ENCODE measurements around the gene TMEM201. TPM values are rescaled to one million over a fixed set of nuclear protein-coding genes. Genes with fewer than 3 reads are reported as not detected.

Gene TMEM201
- total RNA-seq (21.0 and 24.8 TPM in 2 replicates), polyA plus RNA-seq (8.3 and 10.0 TPM in 2 replicates), polyA minus RNA-seq (5.6 and 6.9 TPM in 2 replicates), Bru-seq, nascent RNA (percentile 52 among the genes with signal in this experiment), BruChase-seq, experiment 1, labeled RNA remaining after a 6-hour chase (percentile 56 among the genes with signal in this experiment), BruChase-seq, experiment 2, labeled RNA remaining after a 2-hour chase (percentile 57 among the genes with signal in this experiment)
- polyA plus RNA-seq (2011; cell fraction: cytosol; rRNA removed): 5.6 and 6.2 TPM in 2 replicates
- 12.9 and 13.4 TPM in 2 replicates for polyA plus RNA-seq (2011; cell fraction: nucleus; rRNA removed)
- polyA plus RNA-seq (2012): 8.1 and 9.2 TPM in 2 replicates
- polyA minus RNA-seq (2011; cell fraction: cytosol; rRNA and poly(A)+ RNA removed): 15.3 TPM
- 6.8 and 9.0 TPM in 2 replicates for polyA minus RNA-seq (2011; cell fraction: nucleus; rRNA and poly(A)+ RNA removed)
- long read RNA-seq, transcript TMEM201-201 (6 exons, 3,851 nt): minor isoform, 5 of 33 reads
- long read RNA-seq, transcript TMEM201-202 (11 exons, 3,776 nt): major isoform, 7 of 33 reads
- long read RNA-seq, partial matches to known transcripts: 9 of 33 reads
- long read RNA-seq, other reads (novel, unspliced or antisense): 12 of 33 reads

GRCh38 chr1:9588551-9589143, at the start of gene TMEM201:
Gene TMEM201 (plus strand): TSS chr1:9588911. CDS start chr1:9588931, 20 bp downstream.
- Histone ChIP-seq H3K79me2 (ENCODE audit: control insufficient read depth, insufficient read depth, low read length) (peaks cover 45% of the 10 kb centered on the region), H3K4me2 (ENCODE audit: insufficient read depth, low read length) (peak within 1 kb of the TSS; percentile 79), H3K9ac (replicated peaks; ENCODE audit: extremely low read depth, insufficient read depth, low read length) (peak within 1 kb of the TSS; percentile 70), H3K4me1 (ENCODE audit: control insufficient read depth, extremely low read depth, insufficient read depth, low read length) (peaks cover 20% of the 10 kb centered on the region), H3K27ac (ENCODE audit: insufficient read depth, low read depth, low read length) (peak within 1 kb of the TSS; percentile 3), H3K27me3 (ENCODE audit: control insufficient read depth in 2 of 2, insufficient read depth in 2 of 2, low read length in 2 of 2) (no peaks in the 10 kb centered on the region), H3K4me3 (replicated peaks in 1 of 3; ENCODE audit: insufficient read depth in 1 of 3, low read depth in 1 of 3, low read length in 3 of 3) (peak within 1 kb of the TSS; percentile 54 to 75 (median 71)), H3K9me1 (replicated peaks; ENCODE audit: control insufficient read depth, extremely low read depth, insufficient read depth, low read length) (no peaks in the 10 kb centered on the region), H3K9me3 (replicated peaks; ENCODE audit: control insufficient read depth, insufficient read depth, low read length) (no peaks in the 10 kb centered on the region), H4K20me1 (replicated peaks; ENCODE audit: control insufficient read depth, extremely low read depth, insufficient read depth, low read length) (no peaks in the 10 kb centered on the region), H3K36me3 (ENCODE audit: control insufficient read depth in 2 of 2, extremely low read depth in 1 of 2, insufficient read depth in 2 of 2, low read length in 2 of 2) (no peaks in the 10 kb centered on the region), H2AFZ (ENCODE audit: low read depth, low read length) (peak within 1 kb of the TSS; percentile 73)
- intact Hi-C loops (cut with micrococcal nuclease) (loop anchor here (1.0 kb wide), 4 partner anchors 27 to 354 kb away; partner anchors contain the start of genes CTNNBIP1, H6PD and SLC25A33), dilution Hi-C loops (cut with MboI; ENCODE audit: extremely low pct_ligation_motif_present, low sequenced_read_pairs) (no loop called here)
- BruUV-seq (replicated peaks): no TSS peak
- peak; percentile 88 for FAIRE-seq
- peak; percentile 92 for DNase-seq (ENCODE audit: low read depth, low spot score)
- ChIA-PET POLR2A (interaction anchor here (0.5 kb wide), 1 partner anchor 120 kb away, joined by 4 read pairs; no protein-coding TSS in a partner anchor), CTCF (interaction anchor here (0.5 to 4.0 kb wide), 10 partner anchors 9 to 355 kb away, joined by 3 to 19 read pairs (median 3); no protein-coding TSS in a partner anchor)
- TF ChIP-seq GATA2 (IDR thresholded peaks at IDR 0.05; ENCODE audit: insufficient read depth, insufficient read length, low read depth, low read length) (no peak), POLR2AphosphoS5 (IDR thresholded peaks at IDR 0.05; ENCODE audit: insufficient read depth, low read depth, low read length) (peak; percentile 68), POLR2A (IDR thresholded peaks at IDR 0.05; ENCODE audit: low read depth, low read length) (no peak), EZH2 (IDR thresholded peaks at IDR 0.05; ENCODE audit: borderline replicate concordance, low read depth, low read length, severe bottlenecking) (no peak), MYC (IDR thresholded peaks at IDR 0.05; ENCODE audit: low read depth, low read length) (peak; percentile 7), JUN (IDR thresholded peaks at IDR 0.05; ENCODE audit: borderline replicate concordance, insufficient read depth, insufficient read length, low read depth) (no peak), MAX (IDR thresholded peaks at IDR 0.05; ENCODE audit: insufficient read depth, insufficient read length) (no peak), CTCF (IDR thresholded peaks at IDR 0.05; ENCODE audit: extremely low read depth in 1 of 2, insufficient read depth in 1 of 2, low read depth in 1 of 2, low read length in 2 of 2) (peak; percentile 70 to 76), FOS (IDR thresholded peaks at IDR 0.05; ENCODE audit: borderline replicate concordance, insufficient read depth, low read length) (no peak)
